ENCODE results near the gene CCNT2.
"Not testable (repeated sequence)": the region's sequence is repeated elsewhere in the genome, so short reads cannot be mapped to it uniquely, and the experiment has no call there.

The CCNT2 gene

DNA sequence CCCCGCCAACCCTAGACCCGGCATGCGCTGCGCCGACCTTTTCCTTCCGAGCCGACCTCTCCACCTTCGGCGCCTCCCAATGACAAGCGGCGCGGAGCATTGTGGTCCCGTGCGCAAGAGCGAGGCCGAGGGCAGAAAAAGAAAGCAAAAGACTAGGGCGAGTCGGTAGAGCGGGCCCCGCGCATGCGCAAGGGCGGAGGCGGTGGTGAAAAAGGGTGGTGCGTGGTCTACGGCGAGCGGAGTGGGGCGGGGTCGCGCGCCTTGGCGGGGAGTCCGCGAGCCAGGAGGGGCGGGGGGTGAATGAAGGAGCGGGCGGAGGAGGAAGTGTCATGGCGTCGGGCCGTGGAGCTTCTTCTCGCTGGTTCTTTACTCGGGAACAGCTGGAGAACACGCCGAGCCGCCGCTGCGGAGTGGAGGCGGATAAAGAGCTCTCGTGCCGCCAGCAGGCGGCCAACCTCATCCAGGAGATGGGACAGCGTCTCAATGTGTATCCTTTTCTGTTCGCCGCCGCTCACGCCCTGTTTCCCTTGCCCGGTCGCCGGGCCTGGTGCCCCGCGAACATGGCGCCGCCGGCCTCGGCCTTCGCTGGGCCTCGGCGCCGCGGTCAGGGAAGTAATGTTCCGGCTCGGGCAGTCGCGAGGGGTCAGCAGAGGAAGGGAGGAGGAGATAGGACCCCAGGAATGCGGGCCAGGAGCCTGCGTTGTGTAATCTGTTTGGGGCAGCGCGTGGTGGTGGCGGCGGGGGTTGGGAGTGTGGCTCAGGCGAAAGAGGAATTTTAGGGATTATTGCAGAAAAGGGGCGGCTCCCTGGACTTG, at the start of gene CCNT2:
TSS of gene CCNT2 (plus strand) at position 297 of the 815 bp plus-strand sequence. CDS start at position 330, 33 bp downstream.
- DNase-seq (ENCODE audit: low read depth, low spot score) = peak; percentile 99

GRCh38 chr2:134869946-134870736, 48.5 kb upstream of the CCNT2 start:
- no peak for DNase-seq (ENCODE audit: low read depth, low spot score)

DNA sequence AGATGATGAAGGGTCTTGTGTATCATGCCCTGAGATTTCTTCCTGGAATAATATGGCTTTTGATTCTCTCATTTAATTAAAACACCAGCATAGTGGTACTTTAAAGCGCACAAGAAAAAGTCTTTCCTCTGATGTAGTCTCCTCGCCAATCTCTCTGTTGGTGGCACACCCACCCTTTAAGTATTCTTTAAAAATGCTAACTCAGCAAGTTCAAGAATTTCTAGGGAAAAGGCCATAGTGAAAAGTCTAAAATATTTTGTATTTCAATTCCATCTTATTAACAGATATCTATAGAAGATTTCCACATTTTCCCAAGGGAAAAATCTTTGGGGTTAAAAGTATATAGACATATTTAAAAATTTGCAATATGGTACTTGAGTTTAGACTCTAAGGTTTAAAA, 45.5 kb upstream of the CCNT2 start:
- no peak for DNase-seq (ENCODE audit: low read depth, low spot score)

GRCh38 chr2:134875309-134875708, 43.3 kb upstream of the CCNT2 start:
- no peak for DNase-seq (ENCODE audit: low read depth, low spot score)

DNA sequence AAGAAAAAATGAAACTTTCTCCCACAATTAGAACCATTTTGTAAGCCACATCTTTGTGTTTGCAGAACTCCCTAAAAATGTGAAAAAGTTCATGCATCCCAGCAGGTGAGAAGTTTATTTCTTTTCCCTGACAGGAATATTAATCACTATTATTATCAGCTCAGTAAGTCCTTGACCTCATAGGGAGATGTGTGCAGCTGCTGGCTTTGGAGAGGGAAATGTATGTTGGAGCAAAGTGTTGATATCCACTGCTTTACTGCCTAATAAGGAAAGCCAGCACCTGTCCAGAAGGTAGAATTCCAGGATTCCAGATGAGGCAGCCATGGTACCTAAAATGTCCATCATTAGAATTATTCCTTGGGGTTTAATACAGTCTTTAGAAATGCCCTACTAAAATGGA, 35.8 kb upstream of the CCNT2 start:
- no peak for DNase-seq (ENCODE audit: low read depth, low spot score)

GRCh38 chr2:134883552-134884293, 34.9 kb upstream of the CCNT2 start:
- DNase-seq (ENCODE audit: low read depth, low spot score) = no peak

- no peak for DNase-seq (ENCODE audit: low read depth, low spot score)
Measured at GRCh38 chr2:134884435-134884834, 34.2 kb upstream of the CCNT2 start.

DNA sequence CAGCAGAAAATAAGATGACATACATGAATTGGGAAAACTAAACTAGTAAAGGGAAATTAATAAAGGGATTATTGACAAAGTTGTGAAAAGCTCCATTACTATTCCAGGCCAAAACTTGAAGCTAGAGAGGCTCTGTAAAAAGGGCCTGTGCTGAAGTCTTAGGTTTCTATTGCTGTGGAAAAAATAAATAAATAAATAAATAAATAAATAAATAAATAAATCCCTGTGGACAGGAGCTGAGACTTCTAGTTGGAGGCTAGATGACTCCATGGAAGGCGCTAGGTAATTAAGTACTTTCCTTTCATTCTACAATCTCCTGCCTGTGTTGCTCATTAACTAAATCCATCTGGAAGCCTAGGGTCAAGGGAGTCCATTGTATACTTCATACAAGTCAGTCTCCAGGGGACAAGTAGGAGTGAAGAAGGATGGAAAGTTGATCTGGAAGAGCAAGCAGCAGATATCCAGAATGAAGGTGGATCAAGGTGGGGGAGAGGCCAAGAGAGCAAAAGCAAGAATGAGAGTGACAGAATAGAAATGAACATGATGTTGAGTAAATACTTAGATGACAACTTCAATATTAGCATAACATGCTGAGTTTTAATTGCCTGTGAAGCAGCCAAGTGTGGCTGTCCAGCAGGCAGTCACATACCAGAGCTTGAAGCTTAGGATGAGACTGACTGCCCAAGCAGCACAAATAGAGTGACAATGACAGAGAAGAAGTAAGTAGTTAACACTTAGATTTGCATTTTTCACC, 26.2 kb upstream of the CCNT2 start:
- no peak for DNase-seq (ENCODE audit: low read depth, low spot score)

- DNase-seq (ENCODE audit: low read depth, low spot score) = no peak
Measured at GRCh38 chr2:134897932-134898331, 20.7 kb upstream of the CCNT2 start.

DNA sequence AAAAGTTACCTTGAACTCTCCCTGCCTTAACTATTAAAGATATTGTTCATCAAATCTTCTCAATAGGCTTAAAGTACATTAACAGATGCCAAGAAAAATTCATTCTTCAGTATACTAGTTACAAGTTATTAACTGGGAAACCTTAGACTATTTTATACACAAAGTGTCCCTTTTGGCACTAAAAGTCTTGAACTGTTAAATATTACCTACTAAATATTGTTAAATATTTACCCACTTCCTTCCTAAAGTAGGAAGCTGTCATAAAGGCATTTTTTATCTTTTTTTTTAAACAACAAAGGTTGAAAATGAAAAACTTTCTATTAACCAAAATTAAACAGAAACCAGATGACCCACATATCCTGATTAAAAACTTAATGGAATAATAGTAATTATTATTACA, 19.4 kb upstream of the CCNT2 start:
- no peak for DNase-seq (ENCODE audit: low read depth, low spot score)

DNA sequence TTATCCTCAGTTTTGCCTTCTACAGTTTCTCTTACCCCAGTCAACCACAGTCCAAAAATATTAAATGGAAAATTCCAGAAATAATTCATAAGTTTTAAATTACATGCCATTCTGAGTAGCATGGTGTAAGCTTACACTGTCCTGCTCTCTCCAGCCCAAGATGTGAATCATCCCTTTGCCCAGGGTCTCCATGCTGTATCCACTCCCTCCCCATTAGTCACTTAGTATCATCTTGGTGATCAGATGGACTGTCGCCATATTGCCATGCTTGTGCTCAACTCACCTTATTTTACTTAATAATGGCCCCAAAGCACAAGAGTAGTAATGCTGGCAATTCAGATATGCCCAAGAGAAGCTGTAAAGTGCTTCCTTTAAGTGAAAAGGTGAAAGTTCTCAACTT, 18.5 kb upstream of the CCNT2 start:
- DNase-seq (ENCODE audit: low read depth, low spot score) = no peak

- not testable (repeated sequence) for DNase-seq (ENCODE audit: low read depth, low spot score)
Measured at GRCh38 chr2:134903701-134904100, 14.9 kb upstream of the CCNT2 start.

DNA sequence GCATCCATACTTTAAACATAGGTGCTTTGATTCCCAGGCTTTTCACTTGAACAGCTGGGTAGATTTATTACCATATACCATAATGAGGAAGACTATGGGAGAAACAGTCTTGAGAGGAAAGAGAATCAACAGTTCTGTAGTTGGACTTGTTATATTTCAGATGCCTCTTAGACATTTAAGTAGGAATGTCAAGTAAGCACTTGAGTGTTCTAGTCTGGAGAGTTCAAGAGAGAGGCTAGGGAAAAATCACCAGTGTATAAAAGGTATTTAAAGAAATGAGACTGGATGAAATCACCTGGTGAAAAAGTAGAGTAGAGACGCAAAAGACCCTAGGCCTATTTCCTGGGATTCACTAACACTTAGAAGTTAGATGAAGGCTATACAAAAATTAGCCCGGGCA, 13.5 kb upstream of the CCNT2 start:
- no peak for DNase-seq (ENCODE audit: low read depth, low spot score)

DNA sequence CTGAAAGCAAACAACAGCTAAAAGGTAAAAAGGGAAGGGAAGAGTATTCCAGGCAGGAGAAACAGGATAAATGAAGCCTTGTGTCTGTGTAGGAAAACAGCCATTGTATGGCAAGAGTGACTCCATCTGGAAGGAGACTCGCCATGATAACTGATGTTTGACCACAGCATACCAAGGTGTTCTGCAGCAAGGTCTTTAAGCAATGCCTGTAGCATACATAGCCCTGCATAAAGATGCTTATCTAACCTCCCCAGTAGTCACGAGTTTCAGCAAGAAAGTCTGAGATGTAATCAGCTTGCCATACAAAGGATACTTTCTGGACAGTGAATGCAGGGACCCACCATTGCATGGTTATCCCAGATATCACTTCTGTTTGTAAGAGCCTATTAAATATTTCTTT, 11.9 kb upstream of the CCNT2 start:
- DNase-seq (ENCODE audit: low read depth, low spot score) = no peak

GRCh38 chr2:134907441-134908116, 11.0 kb upstream of the CCNT2 start:
- DNase-seq (ENCODE audit: low read depth, low spot score) = not testable (repeated sequence)

DNA sequence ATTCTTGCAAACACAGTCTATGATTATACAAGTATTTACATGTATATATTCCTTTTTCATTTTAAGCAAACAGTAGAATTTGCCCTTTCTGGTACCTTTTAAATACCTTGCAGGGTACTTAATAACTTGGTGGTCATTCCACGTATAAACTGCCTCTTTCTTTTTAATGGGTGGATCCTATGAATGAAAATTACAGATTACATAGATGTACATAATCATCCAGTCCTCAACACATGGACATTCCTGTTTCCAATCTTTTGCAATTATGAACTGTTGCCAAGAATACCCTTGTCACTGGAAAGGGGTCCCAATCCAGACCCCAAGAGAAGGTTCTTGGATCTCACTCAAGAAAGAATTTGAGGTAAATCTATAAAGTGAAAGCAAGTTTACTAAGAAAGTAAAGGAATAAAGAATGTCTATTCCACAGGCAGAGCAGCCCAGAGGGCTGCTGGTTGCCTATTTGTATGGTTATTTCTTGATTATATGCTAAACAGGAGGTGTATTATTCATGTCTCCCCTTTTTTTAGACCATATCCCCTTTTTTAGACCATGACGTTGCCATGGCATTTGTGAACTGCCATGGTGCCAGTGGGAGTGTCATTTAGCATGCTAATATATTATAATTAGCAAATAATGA, 7.7 kb upstream of the CCNT2 start:
- DNase-seq (ENCODE audit: low read depth, low spot score) = no peak

DNA sequence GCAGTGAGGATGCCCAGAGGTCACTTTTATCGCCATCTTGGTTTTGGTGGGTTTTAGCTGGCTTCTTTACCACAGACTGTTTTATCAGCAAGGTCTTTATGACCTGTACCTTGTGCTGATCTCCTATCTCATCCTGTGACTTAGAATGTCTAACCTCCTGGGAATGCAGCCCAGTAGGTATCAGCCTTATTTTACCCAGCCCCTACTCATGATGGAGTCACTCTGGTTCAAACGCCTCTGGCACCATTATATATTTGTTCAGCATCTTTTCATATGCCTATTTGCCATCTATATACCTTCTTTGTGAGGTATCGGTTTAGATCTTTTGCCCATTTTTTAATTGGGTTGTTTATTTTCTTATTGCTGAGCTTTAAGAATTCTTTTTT, 7.2 kb upstream of the CCNT2 start:
- DNase-seq (ENCODE audit: low read depth, low spot score) = no peak

- DNase-seq (ENCODE audit: low read depth, low spot score) = no peak
Measured at GRCh38 chr2:134912361-134912760, 6.3 kb upstream of the CCNT2 start.

DNA sequence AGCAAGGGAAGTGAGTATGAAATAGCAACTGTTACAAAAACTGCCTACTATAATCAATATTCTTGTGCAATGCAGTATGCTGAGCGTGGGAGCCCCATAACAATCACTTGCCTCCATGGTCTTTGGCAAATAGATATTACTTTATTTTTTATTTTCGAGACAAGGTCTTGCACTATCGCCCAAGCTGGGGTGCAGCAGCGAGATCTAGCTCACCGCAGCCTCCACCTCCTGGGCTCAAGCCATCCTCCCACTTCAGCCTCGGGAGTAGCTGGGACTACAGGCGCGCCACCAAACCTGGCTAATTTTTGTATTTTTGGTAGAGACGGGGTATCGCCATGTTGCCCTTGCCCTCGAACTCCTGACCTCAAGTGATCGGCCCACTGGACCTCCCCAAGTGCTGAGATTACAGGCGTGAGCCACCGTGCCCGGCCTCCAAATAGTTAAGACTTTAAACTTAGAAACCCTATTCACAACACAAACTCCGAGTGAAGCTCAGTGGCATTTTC, 1.2 kb upstream of the CCNT2 start:
- DNase-seq (ENCODE audit: low read depth, low spot score) = no peak

- peak; percentile 82 for DNase-seq (ENCODE audit: low read depth, low spot score)
Measured at GRCh38 chr2:134917888-134918525, 615 bp upstream of the CCNT2 start.
